Measurements from ENCODE around the gene EFHD2.
"Not testable (repeated sequence)": the region's sequence is repeated elsewhere in the genome, so short reads cannot be mapped to it uniquely, and the experiment has no call there.

DNA sequence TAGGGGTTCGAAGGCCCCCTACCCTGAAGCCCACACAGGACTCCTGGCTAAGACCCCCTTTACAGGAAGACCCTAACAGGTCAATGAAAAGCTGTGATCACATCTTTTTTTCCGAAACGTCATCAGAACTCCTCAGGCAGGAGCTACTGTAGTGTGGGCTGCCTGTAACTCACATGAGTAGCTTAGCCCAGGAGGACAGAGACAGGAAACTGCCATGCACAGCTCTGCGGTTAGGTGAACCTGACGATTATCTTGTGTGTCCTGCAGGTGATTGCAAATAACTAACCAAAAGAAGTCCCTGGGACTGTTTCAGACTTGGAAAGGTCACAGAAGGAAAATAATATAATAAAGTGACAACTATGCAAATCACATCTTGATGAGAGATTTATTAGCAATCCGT lies 62.0 kb downstream of the EFHD2 start:
- TF ChIP-seq, protein P1, sequence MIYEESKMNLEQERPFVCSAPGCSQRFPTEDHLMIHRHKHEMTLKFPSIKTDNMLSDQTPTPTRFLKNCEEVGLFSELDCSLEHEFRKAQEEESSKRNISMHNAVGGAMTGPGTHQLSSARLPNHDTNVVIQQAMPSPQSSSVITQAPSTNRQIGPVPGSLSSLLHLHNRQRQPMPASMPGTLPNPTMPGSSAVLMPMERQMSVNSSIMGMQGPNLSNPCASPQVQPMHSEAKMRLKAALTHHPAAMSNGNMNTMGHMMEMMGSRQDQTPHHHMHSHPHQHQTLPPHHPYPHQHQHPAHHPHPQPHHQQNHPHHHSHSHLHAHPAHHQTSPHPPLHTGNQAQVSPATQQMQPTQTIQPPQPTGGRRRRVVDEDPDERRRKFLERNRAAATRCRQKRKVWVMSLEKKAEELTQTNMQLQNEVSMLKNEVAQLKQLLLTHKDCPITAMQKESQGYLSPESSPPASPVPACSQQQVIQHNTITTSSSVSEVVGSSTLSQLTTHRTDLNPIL (CRISPR knock-in tag; IDR thresholded peaks at IDR 0.05; ENCODE audit: low read depth), result not testable (repeated sequence)
- not testable (repeated sequence) for TF ChIP-seq CSDC2 (CRISPR knock-in tag; IDR thresholded peaks at IDR 0.05); RARB (CRISPR knock-in tag; IDR thresholded peaks at IDR 0.05); TCF4 (CRISPR knock-in tag; IDR thresholded peaks at IDR 0.05; ENCODE audit: borderline replicate concordance)

All from SK-N-SH treated with all-trans-retinoic acid at 6 μM for 48 hours (cell line).